Measurements from ENCODE around the gene IER5L. TPM values are rescaled to one million over a fixed set of nuclear protein-coding genes. Genes with fewer than 3 reads are reported as not detected.

Gene IER5L
- polyA plus RNA-seq, 3 donors, result 9.6 to 18.7 (median 13.1) TPM

DNA sequence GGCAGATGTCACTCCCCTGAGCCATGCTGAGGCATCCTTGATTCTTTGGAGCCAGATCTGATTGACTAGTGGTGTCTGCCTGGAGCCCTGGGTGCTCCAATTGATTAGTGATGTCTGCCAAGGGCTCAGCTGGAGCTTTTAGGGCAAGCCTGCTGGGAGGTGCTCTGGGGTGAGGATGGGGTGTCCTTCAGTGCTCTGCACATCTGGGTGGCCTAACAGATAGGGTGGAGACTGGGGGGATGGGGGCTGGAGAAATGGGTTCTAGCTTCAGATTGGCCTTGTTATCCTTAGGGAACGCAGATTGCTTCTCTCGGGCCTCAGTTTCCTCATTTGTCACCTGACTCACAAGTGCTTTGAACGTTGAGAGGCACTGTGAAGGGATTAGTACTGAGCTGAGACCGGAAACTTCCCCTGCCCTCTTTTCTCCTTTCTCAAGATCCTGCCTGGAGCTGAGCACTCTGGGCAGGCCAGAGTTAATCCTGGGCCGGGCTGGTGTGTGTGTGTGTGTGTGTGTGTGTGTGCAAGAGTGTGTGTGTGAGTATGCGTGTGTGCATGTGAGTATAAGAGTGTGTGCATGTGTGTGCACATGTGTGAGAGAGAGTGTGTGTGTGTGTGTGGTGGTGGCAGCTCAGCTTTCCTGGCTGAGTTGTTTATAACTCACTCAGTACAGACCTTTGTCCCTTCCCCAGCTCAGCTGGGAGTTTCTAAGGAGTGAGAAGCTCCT, 5.6 kb upstream of the IER5L start:
- DNase-seq, result no peak

DNA sequence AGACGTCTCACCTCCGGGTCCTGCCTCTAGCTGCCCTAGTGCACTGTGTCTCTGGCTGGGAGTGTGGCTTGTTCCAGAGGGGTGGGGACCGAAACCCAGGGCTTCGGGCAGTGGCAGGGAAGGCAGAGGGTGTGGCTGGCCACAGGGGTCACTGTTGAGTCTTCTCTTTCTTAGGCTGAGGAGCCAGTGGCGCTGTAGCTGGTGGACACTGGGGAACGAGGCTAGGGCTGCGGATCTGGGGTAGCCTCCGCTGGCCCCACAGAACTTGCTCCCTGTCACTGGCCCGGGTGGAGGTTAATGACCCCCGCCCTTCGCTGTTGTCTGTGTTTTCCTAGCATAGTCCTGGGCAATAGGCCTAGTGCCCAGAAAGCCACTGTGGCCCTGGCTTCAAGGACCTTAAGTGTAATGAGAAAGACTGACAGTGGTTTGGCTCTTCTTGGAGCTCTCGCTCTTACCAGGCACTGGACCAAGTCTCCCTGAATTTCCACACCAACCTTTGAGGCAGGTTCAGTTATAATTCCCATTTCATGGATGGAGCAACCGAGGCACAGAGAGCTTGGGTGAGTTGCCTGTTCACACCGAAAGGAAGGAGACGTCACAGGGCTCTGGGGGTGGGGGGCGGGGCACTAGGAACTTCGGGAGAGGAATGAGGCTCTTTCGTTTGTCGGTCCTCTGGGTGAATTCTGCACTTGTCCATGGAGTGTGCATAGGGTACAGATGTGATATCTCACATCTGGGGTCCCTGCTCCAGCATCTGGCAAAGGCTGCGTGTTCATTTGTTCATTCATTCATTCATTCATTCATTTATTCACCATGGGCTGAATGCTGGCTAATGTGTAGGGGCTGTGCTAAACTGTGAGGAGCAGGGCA, 4.8 kb upstream of the IER5L start:
- DNase-seq, result no peak

DNA sequence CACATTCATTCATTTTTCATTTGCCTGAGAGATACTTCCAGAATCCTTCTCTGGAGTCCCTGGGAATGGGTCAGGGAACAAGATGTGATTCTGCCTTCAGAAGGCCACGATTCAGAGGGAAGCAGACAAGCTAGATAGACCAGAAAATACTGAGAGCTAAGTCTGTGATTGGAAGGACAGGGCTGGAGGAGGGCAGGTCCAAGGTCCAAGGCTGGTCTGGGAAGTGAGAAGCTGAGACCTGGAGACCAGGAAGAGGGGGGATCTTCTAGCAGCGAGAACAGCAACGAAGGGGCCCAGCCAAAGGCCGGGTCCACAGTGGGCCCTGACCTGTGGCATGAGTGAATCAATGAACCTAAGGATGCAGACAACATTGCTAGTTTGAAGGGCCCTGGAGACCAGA, 4.1 kb upstream of the IER5L start:
- no peak for DNase-seq

GRCh38 chr9:129181246-129181645, 3.2 kb upstream of the IER5L start:
- no peak for DNase-seq

DNA sequence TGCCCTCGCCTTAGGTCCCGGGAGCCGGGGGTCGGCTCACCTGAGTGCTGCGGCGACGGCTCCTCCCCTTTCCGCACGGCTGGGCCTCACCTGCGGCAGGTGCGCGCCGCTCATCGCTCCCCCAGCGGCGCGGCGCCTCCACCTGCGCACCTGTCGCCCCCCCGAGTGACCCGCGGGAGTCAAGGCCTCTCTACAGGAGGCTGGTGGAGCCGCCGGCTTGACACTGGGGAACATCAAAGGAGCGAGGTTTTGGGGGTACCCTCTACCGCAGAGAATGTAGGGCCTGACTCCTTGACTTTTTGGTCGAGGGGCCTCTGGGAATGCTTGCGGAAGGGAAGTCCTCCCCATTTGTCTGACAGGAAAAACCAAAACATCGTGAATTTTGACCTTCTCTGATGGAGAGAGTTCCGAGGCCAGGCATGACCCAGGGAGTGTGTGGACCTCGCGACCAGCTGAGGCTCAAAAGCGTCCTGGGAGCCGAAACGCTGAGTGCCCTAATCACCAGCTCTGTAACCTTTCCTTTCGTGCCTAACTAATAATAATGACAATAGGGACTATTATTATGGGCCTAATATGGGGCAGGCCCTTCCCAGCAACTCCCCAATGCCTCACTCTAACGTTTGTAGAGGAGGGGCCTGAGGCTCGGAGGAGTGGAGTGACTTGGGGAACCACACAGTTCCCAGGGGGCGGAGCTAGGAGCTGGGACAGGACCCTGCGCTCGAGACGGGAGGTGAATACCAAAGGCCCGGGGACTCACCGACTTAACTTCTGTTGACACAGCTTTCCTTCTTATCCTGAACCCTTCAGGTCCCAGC, 714 bp upstream of the IER5L start:
- DNase-seq, result no peak

DNA sequence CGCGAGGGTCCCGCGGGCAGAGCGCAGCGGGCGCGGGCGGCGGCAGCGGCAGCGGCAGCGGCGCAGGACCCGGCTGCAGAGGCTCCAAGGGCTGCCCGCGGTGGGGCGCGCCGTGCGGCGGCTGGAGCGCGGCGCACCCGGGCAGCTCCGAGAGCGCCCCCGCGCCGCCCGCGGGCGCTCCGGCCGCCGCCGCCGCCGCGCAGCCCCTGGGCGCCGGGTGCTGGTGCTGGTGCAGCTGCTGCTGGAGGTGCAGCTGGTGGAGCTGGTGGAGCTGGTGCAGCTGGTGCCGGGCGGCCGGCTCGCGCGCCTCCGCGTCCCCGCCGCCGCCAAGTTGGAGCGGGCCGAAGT, 644 bp downstream of the IER5L start:
- DNase-seq, result no peak

GRCh38 chr9:129176701-129177442, 1.2 kb downstream of the IER5L start:
- DNase-seq, result no peak

GRCh38 chr9:129175825-129176633, 2.0 kb downstream of the IER5L start:
- DNase-seq, result peak; percentile 89

GRCh38 chr9:129175515-129175824, 2.6 kb downstream of the IER5L start:
- no peak for DNase-seq

DNA sequence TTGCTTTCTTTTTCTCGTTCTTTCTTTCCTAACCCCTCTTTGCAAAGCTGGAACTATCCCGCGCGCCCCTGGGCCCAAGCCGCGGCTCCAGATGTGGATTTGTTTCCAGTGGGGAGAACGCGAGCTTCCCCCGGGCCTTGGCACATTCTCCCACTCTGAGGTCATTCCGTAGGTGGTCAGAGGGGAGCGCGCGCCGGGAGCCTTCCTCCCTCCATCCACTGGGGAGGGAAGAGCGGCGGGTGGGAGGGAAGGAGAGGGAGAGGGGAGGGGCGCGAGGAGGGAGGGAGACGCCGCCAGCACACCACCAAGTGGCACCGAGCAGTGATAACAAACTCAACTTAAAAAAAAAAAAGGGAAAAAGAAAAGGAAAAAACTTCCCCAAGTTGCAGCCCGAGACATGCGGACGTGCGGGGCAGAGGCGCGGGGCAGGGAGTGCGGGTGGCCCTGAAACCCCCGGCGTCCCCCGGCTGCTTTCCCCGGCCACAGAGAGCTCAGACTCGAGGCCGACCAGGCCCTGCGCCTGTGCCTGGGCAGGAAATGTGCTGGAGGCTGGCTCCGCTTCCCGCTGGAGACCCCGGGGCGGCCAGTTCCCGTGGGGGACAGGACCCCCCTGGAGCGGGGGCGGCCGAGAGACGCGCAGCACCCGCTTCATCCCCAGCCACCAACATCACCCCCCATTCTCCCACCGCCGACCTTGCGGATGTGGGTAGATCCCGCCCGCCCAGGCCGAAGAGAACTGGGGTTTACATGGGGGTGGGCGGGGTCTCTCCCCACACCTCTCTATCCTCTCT, 3.1 kb downstream of the IER5L start:
- DNase-seq, result peak; percentile 89

GRCh38 chr9:129174102-129174723, 3.8 kb downstream of the IER5L start:
- peak; percentile 90 for DNase-seq

GRCh38 chr9:129173296-129174101, 4.6 kb downstream of the IER5L start:
- no peak for DNase-seq

DNA sequence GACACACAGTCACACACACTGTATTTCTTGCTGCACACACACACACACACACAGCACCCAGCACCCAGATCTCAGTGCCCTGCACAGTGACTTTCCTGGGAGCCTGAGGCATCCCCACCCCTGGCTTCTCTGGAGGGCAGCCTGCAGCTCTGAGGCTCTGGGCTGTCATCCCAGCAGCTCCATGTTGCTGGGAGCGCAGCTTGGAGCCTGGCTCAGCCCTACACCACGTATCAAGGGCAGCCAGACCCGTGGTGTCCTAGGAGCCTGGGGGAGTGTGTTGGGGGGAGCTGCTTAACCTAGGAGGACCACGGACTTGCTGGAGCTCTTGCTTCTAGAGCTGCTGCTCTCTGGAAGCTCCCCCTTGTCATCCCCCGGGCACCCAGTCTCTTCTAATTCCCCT, 5.2 kb downstream of the IER5L start:
- DNase-seq, result no peak

GRCh38 chr9:129171993-129172751, 5.9 kb downstream of the IER5L start:
- no peak for DNase-seq

DNA sequence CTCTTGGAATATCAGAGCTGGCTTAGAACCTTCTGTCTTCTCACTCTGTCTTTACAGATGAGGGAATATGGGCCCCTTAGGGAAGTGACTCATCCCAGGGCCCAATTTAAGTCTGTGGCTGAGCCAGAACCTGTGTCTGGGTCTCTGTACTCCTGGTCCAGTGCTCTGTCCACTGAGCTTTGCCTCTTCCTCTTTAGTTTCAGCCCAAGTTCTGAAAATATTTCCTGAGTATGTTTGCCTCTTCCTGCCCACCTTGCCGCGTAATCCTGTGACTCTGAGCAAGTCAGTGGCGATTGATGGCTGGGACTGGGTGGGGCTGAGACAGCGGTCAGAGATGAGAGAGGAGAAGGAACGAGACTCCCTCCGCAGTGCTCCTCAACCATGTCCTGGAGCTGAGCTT, 7.8 kb downstream of the IER5L start:
- no peak for DNase-seq

- no peak for DNase-seq
Measured at GRCh38 chr9:129166623-129167557, 11.2 kb downstream of the IER5L start.

- DNase-seq, result no peak
Measured at GRCh38 chr9:129165198-129165597, 12.9 kb downstream of the IER5L start.

All from renal pelvis (tissue), 4 donors.